GM23248 (cell line): Measurements from ENCODE around the gene EPHA3.

Source experiments
- EZH2 ChIP-seq: fragments of 200-600 bp; sonication (generic); IDR thresholded peaks from 2 replicates; pipeline ENCODE4 v1.6.1; 2018; ENCODE audit warnings: antibody characterized with exemption, mild to moderate bottlenecking; ENCODE audit not compliant: insufficient read depth, poor library complexity, severe bottlenecking
- EZH2phosphoT487 ChIP-seq: fragments of 200-600 bp; sonication (generic); IDR thresholded peaks from 2 replicates; pipeline ENCODE4 v1.6.1; 2018; ENCODE audit warnings: antibody characterized with exemption, moderate library complexity, mild to moderate bottlenecking, low read depth; ENCODE audit not compliant: insufficient read depth

- TF ChIP-seq EZH2 (no peak), EZH2phosphoT487 (no peak)
These were observed 228.3 kb downstream of the EPHA3 start for GRCh38 chr3:89335693-89336092.
